Fibroblast of skin of scalp (primary cell): ENCODE results near the gene CAMKK2.
"Not testable (repeated sequence)": the region's sequence is repeated elsewhere in the genome, so short reads cannot be mapped to it uniquely, and the experiment has no call there.

ENCODE experiments used
- DNase-seq: peaks from one replicate; pipeline ENCODE4 v3.0.0-alpha.2; 2013

Gene CAMKK2

DNA sequence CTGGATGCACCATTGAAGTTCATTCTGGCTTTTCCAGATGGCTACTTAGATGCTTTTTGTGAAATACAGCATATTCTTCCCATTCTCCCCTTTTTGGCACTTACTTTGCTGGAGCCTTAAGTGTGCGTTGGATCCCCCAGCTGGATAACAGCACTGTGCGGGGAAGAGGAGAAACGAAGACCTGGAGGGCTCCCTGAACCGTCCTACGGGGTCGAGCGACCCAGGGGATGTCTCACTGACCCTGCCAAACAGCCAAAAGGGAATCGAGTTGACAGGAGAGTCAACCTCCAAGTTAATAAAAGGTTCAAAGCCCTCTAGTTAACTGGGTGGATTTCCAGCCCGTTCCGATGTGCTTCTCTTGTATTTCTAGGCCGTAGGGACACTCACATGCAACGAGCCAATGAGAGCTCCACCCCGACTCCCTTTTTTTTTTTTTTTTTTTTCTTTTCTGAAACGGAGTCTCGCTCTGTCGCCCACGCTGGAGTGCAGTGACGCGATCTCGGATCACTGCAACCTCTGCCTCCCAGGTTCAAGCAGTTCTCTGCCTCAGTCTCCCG, 1.0 kb upstream of the CAMKK2 start:
- peak; percentile 15 for DNase-seq

DNA sequence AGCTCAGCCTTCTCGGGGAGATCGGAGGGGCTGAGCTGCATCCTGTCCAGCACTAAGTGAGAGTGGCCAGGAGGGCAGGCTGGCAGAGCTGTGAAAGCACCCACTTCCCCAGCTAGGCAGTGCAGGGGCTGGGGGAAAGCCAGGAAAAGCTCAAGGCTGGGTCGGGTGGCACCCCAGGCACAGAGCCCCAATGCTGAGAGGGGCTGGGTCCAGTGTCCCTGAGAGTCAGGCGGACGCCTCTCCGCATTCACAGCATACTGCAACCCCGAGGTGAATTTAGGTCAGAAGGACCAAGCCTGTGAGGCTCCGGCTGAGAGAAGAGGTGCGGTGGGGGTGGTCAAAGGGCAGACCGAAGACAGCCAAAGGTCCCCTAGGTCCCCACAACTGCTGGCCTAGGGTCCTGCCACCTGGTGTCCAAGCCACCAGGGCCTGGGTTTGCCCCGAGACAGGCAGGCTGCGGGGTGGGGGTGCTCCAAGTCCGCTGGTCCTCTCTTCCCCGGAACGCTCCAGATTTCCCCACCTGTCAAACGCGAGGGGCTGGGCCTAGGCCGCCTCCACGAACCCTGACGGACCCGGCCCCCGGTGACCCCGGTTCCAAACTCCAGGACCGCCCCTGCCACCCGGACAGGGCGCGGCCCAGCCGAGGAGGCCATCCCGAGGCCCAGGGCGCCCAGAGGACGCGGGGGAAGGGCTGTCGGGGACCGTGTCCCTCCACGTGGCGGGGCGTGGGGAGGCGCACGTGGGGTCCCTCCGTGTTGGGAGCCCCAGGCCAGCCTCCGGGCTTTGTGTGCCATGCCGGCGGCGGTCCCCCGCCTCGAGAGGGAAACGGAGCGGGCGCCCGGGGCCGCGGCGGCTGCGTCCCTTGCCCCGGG, 527 bp downstream of the CAMKK2 start:
- peak; percentile 7 for DNase-seq

DNA sequence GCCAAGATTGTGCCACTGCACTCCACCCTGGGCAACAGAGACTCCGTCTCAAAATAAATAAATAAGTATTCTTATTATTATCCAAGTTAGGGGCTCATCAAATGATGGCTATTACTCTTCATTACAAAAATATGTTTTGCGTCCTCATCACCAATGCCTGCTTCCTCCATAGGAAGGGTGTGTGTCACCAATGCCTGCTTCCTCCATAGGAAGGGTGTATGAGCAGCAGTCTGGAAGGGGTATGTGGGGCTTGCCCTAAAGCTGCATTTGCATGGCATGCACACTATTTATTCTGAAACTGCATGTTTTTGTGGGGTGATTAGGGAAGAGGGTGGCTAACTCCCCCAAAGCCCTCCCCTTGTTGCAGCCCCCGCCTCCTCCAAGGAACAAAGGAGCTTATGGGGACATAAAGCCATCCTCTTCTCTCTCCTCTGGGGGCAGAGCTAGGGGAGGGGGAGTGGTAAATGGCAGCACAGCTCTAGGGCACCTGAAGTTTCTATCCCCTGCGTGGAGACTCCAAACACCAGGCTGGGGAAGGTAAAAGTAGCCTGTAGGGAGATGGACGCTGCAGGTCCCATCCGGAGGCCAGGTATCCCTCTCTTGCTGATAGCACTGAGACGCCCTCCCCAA, 1.3 kb downstream of the CAMKK2 start:
- DNase-seq: peak; percentile 4

DNA sequence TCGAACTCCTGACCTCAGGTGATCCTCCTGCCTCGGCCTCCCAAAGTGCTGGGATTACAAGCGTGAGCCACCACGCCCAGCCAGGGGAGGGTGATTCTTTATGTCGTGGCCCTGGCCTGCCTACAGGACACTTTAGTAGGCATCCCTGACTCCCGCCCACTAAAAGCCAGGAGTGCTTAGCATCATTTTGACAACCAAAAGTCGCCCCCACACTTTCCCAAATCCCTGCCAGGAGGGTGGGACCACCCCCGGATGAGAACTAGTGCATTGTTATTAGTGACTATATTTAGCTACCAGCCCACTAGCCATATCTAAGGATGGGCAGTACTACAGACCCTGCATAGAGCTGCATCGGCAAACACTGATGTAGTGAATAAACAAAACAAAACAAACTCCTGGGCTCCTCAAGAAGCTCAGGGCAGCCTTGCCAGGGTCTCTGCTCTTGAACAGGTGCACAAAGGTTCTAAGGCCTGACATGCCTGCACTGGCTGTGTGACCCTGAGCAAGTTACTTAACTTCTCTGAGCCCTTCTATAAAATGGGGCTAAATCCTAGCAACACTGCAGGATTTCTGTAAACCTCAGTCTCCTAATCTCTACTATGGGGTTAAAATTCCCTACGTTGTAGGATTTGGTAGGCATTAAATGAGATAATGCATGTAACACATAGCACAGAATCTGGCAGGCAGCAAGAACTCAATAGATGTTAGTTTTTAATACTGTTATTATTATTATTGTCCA, 2.2 kb downstream of the CAMKK2 start:
- no peak for DNase-seq

DNA sequence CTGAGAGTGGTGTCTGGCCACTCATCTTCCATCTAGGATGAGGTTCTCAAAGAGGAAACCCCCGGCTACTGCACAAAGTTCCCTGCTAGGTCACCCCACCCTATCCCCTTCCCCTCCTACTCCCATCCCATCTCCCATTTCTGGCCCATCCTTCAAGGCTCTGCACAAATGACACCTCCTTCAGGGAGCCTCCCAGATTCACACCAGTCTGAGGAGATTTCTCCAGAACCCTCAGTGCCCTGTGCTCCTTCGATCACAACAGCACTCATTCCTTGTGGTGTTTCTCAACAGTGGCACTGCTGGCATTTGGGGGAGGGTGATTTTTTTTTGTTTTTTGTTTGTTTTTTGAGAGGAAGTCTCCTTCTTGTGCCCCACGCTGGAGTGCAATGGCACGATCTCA, 2.9 kb downstream of the CAMKK2 start:
- DNase-seq: no peak

DNA sequence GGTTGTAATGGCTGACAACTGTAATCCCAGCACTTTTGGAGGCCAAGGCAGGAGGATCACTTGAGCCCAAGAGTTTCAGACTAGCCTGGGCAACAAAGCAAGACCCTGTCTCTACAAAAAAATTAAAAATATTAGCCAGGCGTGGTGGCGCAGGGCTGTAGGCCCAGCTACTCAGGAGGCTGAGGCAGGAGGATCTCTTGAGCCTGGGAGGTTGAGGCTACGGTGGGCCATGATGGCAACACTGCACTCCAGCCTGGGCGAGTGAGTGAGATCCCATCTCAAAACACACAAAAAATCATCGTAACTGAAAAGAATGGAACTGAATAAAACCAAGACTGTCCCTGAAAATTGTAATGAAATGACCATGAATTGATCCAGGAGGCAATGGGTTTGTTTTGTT, 6.1 kb downstream of the CAMKK2 start:
- no peak for DNase-seq

DNA sequence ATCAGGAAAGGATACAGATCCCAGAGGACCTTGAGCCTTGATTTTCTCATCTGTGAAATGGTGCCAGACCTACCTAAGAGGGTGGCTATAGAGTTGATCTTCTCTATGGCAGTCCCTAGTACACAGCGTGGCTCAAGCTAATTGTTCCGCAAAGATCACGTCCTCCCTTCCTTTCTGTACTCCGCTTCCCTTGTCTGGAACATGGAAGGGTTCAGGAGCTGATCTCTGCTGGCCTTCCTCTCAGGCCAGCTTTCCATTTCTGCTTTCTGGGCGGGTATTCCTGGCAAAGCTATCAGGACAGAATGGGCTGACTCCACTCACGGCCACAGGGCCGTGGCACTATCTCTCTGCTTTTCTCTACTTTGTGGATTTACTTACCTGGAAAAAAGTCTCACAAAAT, 6.5 kb downstream of the CAMKK2 start:
- no peak for DNase-seq

DNA sequence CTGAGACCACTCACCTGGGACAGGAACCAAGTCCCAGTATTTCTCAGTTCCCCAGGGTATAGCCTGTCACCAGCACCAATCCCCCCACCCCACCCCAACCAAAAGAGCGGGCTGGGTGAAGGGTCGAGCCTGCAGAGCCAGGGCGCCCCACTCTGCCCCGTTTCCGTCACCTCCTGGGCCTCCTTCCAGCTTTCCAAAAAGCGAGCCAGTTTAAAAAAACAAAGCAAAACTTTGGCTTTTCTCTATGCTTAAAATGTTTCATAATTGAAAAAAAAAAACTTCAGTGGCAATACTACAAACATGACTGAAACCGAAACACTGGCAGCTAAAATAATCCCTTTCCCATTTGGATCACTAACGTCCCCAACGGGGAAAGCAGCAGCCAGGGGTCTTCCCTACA, 7.5 kb downstream of the CAMKK2 start:
- DNase-seq: no peak

DNA sequence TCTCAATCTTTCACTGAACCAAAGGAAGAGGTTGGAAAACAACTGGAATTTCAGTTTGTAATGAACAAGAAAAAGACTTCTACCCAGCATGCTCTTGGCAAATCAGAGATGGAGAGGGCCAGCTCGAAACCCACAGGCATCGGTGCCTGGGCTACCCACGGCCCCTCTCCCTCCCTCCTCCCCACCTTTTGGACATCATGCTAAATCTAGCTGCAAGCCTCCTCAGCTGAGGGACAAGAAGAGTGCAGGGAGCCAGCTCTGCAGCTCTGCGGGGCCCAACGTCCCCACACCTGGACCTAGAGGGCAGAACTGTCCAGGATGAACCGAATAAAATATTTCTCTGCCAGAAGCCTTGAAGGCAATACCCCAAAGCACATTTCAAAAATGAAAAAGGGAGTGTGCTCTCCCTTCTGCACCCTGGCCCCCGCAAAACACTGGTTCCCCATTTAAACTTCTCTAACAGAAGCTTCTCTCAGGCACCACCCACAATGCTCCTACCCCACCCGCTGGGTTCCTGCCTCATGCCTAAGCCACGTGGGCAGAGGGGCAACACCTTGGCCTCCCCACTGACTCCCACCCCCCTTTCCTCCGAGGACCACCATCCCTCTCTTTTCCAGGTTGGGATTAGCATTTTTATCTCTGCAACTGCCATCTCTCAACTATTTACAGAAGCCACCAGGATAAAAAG, 8.2 kb downstream of the CAMKK2 start:
- no peak for DNase-seq

DNA sequence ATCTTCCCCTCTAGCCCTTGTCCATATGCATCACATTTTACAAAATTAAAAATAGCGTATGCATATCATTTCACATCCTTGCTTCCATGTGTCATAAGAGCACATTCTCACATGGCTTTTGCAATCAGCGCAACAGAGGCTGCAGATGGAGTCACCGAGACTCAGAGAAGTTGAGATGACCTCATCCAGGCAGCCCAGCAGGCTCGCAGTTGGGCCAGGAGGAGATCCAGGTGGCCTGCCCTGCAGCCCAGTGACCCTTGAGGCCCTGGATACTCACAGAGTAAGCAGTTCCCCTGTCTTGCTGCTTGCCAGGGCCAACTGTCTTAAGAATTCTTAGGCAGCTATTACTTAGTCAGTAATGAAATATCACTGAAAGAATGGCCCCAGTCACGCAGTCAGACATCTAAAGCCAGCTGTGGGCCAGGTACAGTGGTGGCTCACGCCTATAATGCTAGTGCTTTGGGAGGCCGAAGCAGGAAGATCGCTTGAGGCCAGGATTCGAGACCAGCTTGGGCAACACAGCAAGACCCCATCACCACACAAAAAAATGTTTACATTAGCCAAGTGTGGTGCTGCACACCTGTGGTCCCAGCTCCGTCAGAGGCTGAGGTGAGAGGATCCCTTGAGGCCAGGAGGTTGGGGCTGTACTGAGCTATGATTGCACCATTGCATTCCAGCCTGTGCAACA, 9.1 kb downstream of the CAMKK2 start:
- peak; percentile 25 for DNase-seq

DNA sequence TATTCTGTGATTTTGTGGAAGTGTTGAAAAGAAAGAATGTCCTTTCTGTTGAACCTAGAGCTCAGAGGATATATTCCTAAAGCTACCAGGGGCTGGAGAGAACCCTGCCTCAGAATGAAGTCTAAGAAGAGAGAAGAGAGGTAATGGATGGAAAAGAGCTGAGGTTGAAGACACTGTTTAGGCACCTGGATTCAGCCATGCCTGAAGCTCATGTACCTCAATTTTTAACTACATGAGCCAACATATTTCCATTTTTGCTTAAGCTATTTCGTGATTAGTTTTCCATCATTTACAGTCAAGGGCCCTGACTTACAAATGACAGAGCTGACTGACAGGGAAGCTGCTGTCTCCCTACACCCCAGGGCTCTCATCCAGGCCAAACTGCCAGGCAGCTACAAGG, 10.7 kb downstream of the CAMKK2 start:
- DNase-seq: no peak

DNA sequence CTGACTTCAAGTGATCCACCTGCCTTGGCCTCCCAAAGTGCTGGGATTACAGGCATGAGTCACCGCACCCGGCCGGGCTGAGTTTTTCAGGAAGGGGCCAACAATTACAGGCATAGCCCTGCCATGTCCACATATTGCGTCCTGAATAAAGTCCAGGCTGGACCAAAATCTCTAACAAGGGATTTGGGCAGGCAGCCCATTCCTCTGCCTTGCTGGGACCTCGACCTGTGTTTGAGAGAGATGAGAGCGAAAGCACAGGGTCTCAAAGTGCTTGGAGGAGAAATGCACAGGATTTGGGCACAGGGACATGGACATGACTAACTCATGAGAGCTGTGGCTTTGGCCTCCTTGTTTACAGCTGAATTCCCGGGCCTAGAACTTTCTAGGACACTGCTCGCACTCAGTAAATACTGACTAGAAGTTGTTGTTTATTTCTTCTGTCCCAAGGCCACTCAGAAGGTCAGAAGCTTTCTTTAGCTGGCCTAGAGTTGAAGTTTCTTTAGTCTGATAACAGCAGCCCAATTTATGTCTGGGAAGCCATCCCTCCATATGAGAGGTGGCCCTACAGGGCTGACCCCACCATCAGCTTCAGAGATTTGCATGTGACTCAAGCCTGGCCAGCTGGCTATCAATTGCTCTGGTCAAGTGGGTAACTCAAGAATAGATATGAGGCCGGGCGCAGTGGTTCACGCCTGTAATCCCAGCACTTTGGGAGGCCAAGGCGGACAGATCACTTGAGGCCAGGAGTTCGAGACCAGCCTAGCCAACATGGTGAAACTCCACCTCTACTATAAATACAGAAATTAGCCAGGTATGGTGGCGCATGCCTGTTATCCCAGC, 11.7 kb downstream of the CAMKK2 start:
- DNase-seq: no peak

DNA sequence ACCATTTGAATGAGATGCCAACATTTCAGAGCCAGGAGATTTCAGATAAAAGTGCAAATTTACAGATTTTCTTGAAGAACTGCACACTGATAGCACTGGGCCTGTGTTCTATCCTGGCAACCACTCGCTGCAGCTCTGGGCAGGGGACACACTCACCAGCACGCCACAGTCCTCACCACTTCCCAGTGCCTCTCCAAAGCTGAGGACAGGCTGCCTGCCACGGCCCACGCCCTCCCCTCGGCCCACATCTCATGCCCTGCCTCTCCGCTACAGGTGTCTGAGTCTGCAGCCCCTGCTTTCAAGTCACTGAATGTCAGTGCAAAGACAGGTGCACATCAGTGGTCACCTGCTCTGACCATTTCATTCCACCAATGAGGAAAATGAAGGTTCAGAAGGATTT, 12.7 kb downstream of the CAMKK2 start:
- no peak for DNase-seq

DNA sequence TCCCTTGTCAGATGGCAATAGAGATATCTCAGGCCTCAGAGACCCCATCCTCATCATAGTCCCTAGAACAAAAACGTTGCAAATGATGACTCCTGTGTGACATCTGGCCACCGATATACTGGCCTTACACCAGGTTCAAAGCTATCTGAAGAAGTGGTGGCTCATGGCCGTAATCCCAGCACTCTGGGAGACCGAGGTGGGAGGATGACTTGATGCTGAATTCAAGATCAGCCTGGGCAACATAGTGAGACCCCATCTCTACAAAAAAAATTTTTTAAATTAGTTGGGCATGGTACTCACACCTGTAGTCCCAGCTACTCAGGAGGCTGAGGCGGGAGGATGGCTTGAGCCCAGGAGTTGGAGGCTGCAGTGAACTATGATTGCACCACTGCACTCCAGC, 13.1 kb downstream of the CAMKK2 start:
- DNase-seq: no peak

DNA sequence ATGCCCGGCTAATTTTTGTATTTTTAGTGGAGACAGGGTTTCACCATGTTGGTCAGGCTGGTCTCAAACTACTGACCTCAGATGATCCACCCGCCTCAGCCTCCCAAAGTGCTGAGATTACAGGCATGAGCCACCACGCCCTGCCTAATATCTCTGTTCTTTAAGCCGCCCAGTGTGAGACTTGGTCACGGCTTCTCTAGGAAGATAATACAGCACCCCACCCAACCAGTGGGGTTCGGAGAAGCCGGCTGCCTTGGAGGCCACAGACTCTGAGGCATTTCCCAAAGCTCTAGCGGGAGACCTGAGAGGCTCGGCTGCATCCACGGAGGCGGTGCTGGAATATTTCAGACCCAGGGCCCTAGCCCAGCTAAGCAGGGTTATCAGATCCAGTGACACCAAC, 13.6 kb downstream of the CAMKK2 start:
- DNase-seq: not testable (repeated sequence)

DNA sequence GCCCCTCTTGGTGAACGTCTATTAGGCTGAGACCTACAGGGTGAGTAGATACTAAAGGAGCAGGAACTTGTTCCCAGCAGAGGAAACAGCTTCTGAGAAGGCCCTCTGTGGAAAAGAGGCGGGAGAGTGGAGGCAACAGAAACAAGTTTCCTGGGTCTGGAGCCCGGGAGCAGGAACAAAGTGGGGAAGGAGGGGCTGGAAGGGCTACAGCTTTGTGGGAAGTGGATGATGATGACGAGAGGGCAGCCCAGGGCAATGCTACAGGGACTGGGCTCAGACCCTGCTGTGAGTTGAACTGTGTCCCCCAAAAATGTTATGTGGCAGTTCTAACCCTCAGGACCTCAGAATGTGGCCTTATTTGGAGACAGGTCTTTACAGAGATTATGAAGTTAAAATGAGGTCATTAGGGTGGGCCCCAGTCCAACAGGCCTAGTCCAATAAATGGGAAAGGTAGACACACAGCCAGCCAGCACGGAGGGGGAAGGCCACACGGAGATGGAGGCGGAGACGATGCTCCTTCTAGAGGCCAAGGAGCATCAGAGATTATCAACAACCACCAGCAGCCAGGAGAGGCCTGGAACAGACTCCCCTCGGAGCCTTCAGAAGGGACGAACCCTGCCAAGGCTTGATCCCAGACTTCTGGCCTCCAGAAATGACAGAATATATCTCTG, 14.3 kb downstream of the CAMKK2 start:
- peak; percentile 2 for DNase-seq

DNA sequence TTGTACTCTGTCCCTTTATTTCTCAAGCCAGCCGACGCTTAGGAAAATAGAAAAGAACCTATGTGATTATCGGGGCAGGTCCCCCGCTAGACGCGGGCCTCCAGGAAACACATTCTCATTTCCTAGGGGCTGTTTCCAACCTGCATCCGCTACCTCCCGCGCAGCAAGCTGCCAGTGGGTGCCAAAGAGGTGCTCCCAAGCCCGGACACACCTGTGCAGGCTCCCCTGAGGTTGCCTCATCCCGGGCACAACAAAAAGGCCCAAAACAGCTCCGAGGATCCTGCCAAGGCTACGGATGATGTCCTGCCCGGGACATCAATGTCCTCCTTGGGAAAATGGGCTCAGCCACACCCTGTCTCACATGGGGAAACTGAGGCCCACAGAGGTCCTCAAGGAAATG, 15.4 kb downstream of the CAMKK2 start:
- not testable (repeated sequence) for DNase-seq

DNA sequence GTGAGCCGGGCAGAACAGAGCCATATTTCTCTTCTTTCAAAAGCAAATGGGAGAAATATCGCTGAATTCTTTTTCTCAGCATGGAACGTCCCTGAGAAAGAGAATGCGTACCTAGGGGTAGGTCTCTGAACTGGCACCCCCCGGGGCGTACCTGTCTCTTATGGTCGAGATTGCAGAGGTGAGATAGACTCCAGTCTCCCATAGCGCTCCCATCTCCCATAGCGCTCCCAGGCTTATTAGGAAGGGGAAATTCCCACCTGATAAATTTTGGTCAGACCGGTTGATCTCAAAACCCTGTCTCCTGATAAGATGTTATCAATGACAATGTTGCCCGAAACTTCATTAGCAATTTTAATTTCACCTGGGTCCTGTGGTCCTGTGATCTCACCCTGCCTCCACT, 16.0 kb downstream of the CAMKK2 start:
- not testable (repeated sequence) for DNase-seq

DNA sequence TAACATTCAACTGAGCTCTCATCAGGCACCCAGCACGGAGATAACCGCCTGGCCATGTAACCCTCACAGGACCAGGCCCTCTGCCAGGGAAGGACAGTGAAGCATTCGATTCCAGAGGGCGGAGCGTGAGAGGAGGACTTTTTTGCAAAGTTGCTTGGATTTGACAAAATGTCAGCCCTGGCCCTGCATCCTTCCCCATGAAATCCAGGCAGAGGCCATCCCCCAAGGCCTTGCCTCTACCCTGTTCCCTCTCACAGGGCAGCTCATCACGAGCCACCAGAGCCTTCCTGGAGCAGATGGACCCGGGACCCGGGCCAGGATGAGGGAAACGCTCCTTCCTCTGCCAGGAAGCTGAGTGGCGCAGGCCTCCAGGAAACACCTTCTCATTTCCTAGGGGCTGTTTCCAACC, 17.0 kb downstream of the CAMKK2 start:
- no peak for DNase-seq

DNA sequence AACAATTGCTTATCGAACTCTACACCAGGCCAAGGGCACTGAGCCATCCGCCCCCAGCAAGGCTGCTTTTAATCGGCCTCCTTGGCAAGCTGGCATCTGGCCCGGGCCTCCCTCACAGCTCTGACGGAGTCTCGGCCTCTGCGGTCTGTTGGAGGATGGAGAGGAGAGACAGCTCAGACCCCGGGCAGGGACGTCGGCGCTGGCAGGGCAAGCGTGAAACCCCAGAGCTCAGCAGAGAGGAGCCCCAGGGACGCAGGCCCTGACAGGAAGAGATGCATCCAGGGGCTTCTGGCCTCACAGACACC, 17.5 kb downstream of the CAMKK2 start:
- no peak for DNase-seq
